Mesenchymal stem cell (in vitro differentiated cells and primary cell): ENCODE measurements around the gene MOV10L1.

Experiments used
- DNase-seq: peaks from one replicate; pipeline ENCODE4 v3.0.0-alpha.2; 2013
- H2AFZ ChIP-seq: one replicate; pipeline ENCODE4 v1.6.1; 2013; ENCODE audit warnings: low read depth, mild to moderate bottlenecking, control low read depth, inconsistent platforms, low read length, moderate library complexity
- H2AK5ac ChIP-seq: 2 replicates; pipeline ENCODE4 v1.6.1; 2013; ENCODE audit warnings: low read length, moderate library complexity, mild to moderate bottlenecking, inconsistent platforms; ENCODE audit not compliant: severe bottlenecking
- H2BK120ac ChIP-seq: one replicate; pipeline ENCODE4 v1.6.1; 2013; ENCODE audit warnings: low read depth, mild to moderate bottlenecking, inconsistent platforms, low read length, moderate library complexity
- H2BK12ac ChIP-seq, 2 experiments: one replicate each; pipeline ENCODE4 v1.6.1; 2013; ENCODE audit warnings: inconsistent platforms in 2 of 2, low read length in 2 of 2, mild to moderate bottlenecking in 2 of 2, moderate library complexity in 2 of 2, control low read depth in 1 of 2
- H2BK15ac ChIP-seq: one replicate; pipeline ENCODE4 v1.6.1; 2013; ENCODE audit warnings: mild to moderate bottlenecking, low read depth, inconsistent platforms; ENCODE audit not compliant: poor library complexity, severe bottlenecking
- H2BK5ac ChIP-seq: 2 replicates; pipeline ENCODE4 v1.6.1; 2013; ENCODE audit warnings: low read depth, mild to moderate bottlenecking, low read length, control low read depth, inconsistent platforms; ENCODE audit not compliant: poor library complexity, severe bottlenecking
- H3K14ac ChIP-seq, 2 experiments: one replicate each; pipeline ENCODE4 v1.6.1; 2013; ENCODE audit warnings: inconsistent platforms in 2 of 2, low read length in 2 of 2, control low read depth in 1 of 2, mild to moderate bottlenecking in 1 of 2, moderate library complexity in 1 of 2
- H3K18ac ChIP-seq, 2 experiments: one replicate each; pipeline ENCODE4 v1.6.1; 2013; ENCODE audit warnings: inconsistent platforms in 2 of 2, low read length in 2 of 2, control low read depth in 1 of 2, low read depth in 1 of 2, mild to moderate bottlenecking in 1 of 2
- H3K23ac ChIP-seq, 2 experiments: one replicate each; pipeline ENCODE4 v1.6.1; 2013; ENCODE audit warnings: inconsistent platforms in 2 of 2, low read length in 2 of 2, mild to moderate bottlenecking in 2 of 2, moderate library complexity in 2 of 2, control low read depth in 1 of 2
- H3K27ac ChIP-seq: 2 replicates; pipeline ENCODE4 v1.5.1; 2013; ENCODE audit warnings: mild to moderate bottlenecking, moderate library complexity, low read length, control low read depth, inconsistent platforms; ENCODE audit not compliant: poor library complexity, severe bottlenecking
- H3K27me3 ChIP-seq, 2 experiments: 2 replicates each; pipeline versions ENCODE4 v1.6.1 to v1.7.0; 2013; ENCODE audit warnings: low read length in 2 of 2, mild to moderate bottlenecking in 2 of 2, moderate library complexity in 2 of 2, control low read depth in 1 of 2, inconsistent platforms in 1 of 2; ENCODE audit not compliant: control insufficient read depth in 1 of 2, insufficient read depth in 1 of 2
- H3K36me3 ChIP-seq, 2 experiments: 2 replicates each; pipeline versions ENCODE4 v1.6.1 to v1.7.0; 2013; ENCODE audit warnings: low read length in 2 of 2, control low read depth in 1 of 2, inconsistent platforms in 1 of 2, low read depth in 1 of 2, mild to moderate bottlenecking in 1 of 2; ENCODE audit not compliant: insufficient read depth in 2 of 2, control insufficient read depth in 1 of 2
- H3K4ac ChIP-seq, 2 experiments: one replicate each; pipeline ENCODE4 v1.6.1; 2013; ENCODE audit warnings: inconsistent platforms in 2 of 2, low read length in 2 of 2, mild to moderate bottlenecking in 2 of 2, moderate library complexity in 2 of 2, control low read depth in 1 of 2, low read depth in 1 of 2
- H3K4me1 ChIP-seq: 2 replicates; pipeline ENCODE4 v1.6.1; 2013; ENCODE audit warnings: low read depth, low read length, control low read depth; ENCODE audit not compliant: control insufficient read depth, insufficient read depth
- H3K4me2 ChIP-seq: 2 replicates; pipeline ENCODE4 v1.6.1; 2013; ENCODE audit warnings: low read length, mild to moderate bottlenecking, inconsistent platforms; ENCODE audit not compliant: poor library complexity, severe bottlenecking
- H3K4me3 ChIP-seq, 2 experiments: 2 replicates each; pipeline versions ENCODE4 v1.5.1 to v1.7.0; 2013; ENCODE audit warnings: low read length in 2 of 2, mild to moderate bottlenecking in 2 of 2, control low read depth in 1 of 2, low read depth in 1 of 2; ENCODE audit not compliant: insufficient read depth in 1 of 2
- H3K79me1 ChIP-seq: replicated peaks from 2 replicates; pipeline ENCODE4 v1.6.1; 2013; ENCODE audit warnings: mild to moderate bottlenecking, control low read depth, low read length, inconsistent platforms; ENCODE audit not compliant: poor library complexity, severe bottlenecking
- H3K9ac ChIP-seq: 2 replicates; pipeline ENCODE4 v1.7.0; 2013; ENCODE audit warnings: mild to moderate bottlenecking, low read length, moderate library complexity
- H3K9me3 ChIP-seq: 2 replicates; pipeline ENCODE4 v1.7.0; 2013; ENCODE audit warnings: mild to moderate bottlenecking, low read length; ENCODE audit not compliant: control insufficient read depth
- H4K8ac ChIP-seq: one replicate; pipeline ENCODE4 v1.6.1; 2013; ENCODE audit warnings: inconsistent platforms, mild to moderate bottlenecking, low read length, moderate library complexity
- H4K91ac ChIP-seq: one replicate; pipeline ENCODE4 v1.6.1; 2013; ENCODE audit warnings: mild to moderate bottlenecking, low read length, inconsistent platforms
- WGBS: methylation state at CpG from one replicate; pipeline ENCODE4 v1.1.7; 2013; ENCODE audit warnings: mixed read lengths; 5-methylcytosine and 5-hydroxymethylcytosine counted together

Gene MOV10L1

GRCh38 chr22:50119768-50120251, 30.0 kb downstream of the MOV10L1 start:
- peaks cover 0 to 3% of the 10 kb centered on the region in 2 experiments for H3K36me3 ChIP-seq
- H3K27me3 ChIP-seq = peaks cover 12 to 14% of the 10 kb centered on the region in 2 experiments
- H3K79me1 ChIP-seq = no peaks in the 10 kb centered on the region
- no peak overlapping the region for H2BK120ac ChIP-seq
- 75% methylated on average over 5 of the region's 6 CpGs for WGBS
- peak overlapping the region in 1 of 2 experiments; percentile 91 for H2BK12ac ChIP-seq
- H2AK5ac ChIP-seq = no peak overlapping the region
- peak overlapping the region in 1 of 2 experiments; percentile 80 for H3K18ac ChIP-seq
- no peak overlapping the region for H3K4me3 ChIP-seq
- H3K14ac ChIP-seq = no peak overlapping the region
- H2BK5ac ChIP-seq = no peak overlapping the region
- peak overlapping the region in 1 of 2 experiments; percentile 30 for H3K23ac ChIP-seq
- H3K27ac ChIP-seq = no peak overlapping the region
- H3K9me3 ChIP-seq = peaks cover 20% of the 10 kb centered on the region
- H3K4me1 ChIP-seq = peaks cover 7% of the 10 kb centered on the region
- H3K9ac ChIP-seq = no peak overlapping the region
- H2AFZ ChIP-seq = no peak overlapping the region
- no peak overlapping the region for H4K91ac ChIP-seq
- peak overlapping the region in 1 of 2 experiments; percentile 29 for H3K4ac ChIP-seq
- peak; percentile 52 for DNase-seq
- H4K8ac ChIP-seq = no peak overlapping the region
- H2BK15ac ChIP-seq = no peak overlapping the region
- no peak overlapping the region for H3K4me2 ChIP-seq

- no peak overlapping the region for H3K4me3 ChIP-seq
- no peak overlapping the region for H2BK12ac ChIP-seq
- no peak overlapping the region for H3K23ac ChIP-seq
- WGBS = 87% methylated on average over 11 of the region's 11 CpGs
- peaks cover 4% of the 10 kb centered on the region for H3K4me1 ChIP-seq
- H3K79me1 ChIP-seq = no peaks in the 10 kb centered on the region
- no peak overlapping the region for H3K14ac ChIP-seq
- H3K36me3 ChIP-seq = peaks cover 0 to 3% of the 10 kb centered on the region in 2 experiments
- peaks cover 20% of the 10 kb centered on the region for H3K9me3 ChIP-seq
- peaks cover 12 to 17% of the 10 kb centered on the region in 2 experiments for H3K27me3 ChIP-seq
- H2AK5ac ChIP-seq = no peak overlapping the region
- no peak overlapping the region for H2AFZ ChIP-seq
- no peak overlapping the region for H3K4me2 ChIP-seq
- no peak overlapping the region for H2BK5ac ChIP-seq
- H3K4ac ChIP-seq = no peak overlapping the region
- H2BK15ac ChIP-seq = no peak overlapping the region
- DNase-seq = no peak
- no peak overlapping the region for H2BK120ac ChIP-seq
- H3K18ac ChIP-seq = no peak overlapping the region
- no peak overlapping the region for H4K8ac ChIP-seq
- H3K27ac ChIP-seq = no peak overlapping the region
- no peak overlapping the region for H3K9ac ChIP-seq
- no peak overlapping the region for H4K91ac ChIP-seq
These were observed 31.5 kb downstream of the MOV10L1 start for GRCh38 chr22:50121202-50121740.

- H3K79me1 ChIP-seq = no peaks in the 10 kb centered on the region
- H3K27ac ChIP-seq = no peak overlapping the region
- H2BK15ac ChIP-seq = no peak overlapping the region
- no peak overlapping the region for H3K14ac ChIP-seq
- no peak overlapping the region for H3K4me3 ChIP-seq
- peaks cover 12 to 17% of the 10 kb centered on the region in 2 experiments for H3K27me3 ChIP-seq
- peaks cover 0 to 3% of the 10 kb centered on the region in 2 experiments for H3K36me3 ChIP-seq
- H3K9me3 ChIP-seq = peaks cover 20% of the 10 kb centered on the region
- H2BK12ac ChIP-seq = no peak overlapping the region
- WGBS = 75% methylated on average over 1 of the region's 4 CpGs
- no peak for DNase-seq
- H3K23ac ChIP-seq = no peak overlapping the region
- H3K18ac ChIP-seq = no peak overlapping the region
- H3K9ac ChIP-seq = no peak overlapping the region
- H2AK5ac ChIP-seq = no peak overlapping the region
- H3K4me1 ChIP-seq = peaks cover 4% of the 10 kb centered on the region
- no peak overlapping the region for H2AFZ ChIP-seq
- H2BK120ac ChIP-seq = no peak overlapping the region
- no peak overlapping the region for H4K91ac ChIP-seq
- no peak overlapping the region for H4K8ac ChIP-seq
- H2BK5ac ChIP-seq = no peak overlapping the region
- H3K4me2 ChIP-seq = no peak overlapping the region
- H3K4ac ChIP-seq = no peak overlapping the region
These were observed 33.3 kb downstream of the MOV10L1 start for GRCh38 chr22:50123119-50123518.

- H3K27ac ChIP-seq = no peak overlapping the region
- H3K18ac ChIP-seq = no peak overlapping the region
- H3K23ac ChIP-seq = no peak overlapping the region
- peaks cover 0 to 3% of the 10 kb centered on the region in 2 experiments for H3K36me3 ChIP-seq
- no peak overlapping the region for H3K4me3 ChIP-seq
- H3K4me1 ChIP-seq = no peaks in the 10 kb centered on the region
- no peak for DNase-seq
- H2BK12ac ChIP-seq = no peak overlapping the region
- no peak overlapping the region for H3K9ac ChIP-seq
- H2AFZ ChIP-seq = no peak overlapping the region
- H3K27me3 ChIP-seq = peaks cover 12 to 17% of the 10 kb centered on the region in 2 experiments
- no peak overlapping the region for H2BK5ac ChIP-seq
- no peak overlapping the region for H2BK120ac ChIP-seq
- H3K14ac ChIP-seq = no peak overlapping the region
- 93% methylated on average over 9 of the region's 9 CpGs for WGBS
- no peak overlapping the region for H2BK15ac ChIP-seq
- H3K4ac ChIP-seq = no peak overlapping the region
- peaks cover 20% of the 10 kb centered on the region for H3K9me3 ChIP-seq
- H4K91ac ChIP-seq = no peak overlapping the region
- no peak overlapping the region for H3K4me2 ChIP-seq
- no peak overlapping the region for H2AK5ac ChIP-seq
- H4K8ac ChIP-seq = no peak overlapping the region
- H3K79me1 ChIP-seq = no peaks in the 10 kb centered on the region
These were observed 35.2 kb downstream of the MOV10L1 start for GRCh38 chr22:50125029-50125428.
